ENCODE results near the gene FUNDC2.

DNA sequence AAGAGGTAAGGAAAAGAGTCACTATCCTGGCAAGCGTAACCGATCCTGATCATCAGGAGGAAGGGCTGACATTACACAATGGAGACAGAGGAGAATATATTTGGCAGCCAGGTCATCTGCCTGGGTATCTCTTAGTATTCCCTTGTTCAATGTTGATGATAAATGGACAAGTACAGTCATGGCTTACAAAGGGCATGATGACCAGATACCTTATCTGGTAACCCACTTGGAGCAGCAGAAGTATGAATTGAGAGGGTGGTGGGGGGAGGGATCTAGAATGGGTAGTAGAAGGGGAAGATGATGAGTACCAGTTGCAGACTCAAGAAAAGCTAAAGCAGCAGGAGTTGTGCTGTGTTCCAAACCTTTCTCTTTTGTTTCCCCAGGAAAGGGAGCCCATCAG, 21.5 kb upstream of the FUNDC2 start:
- TF ChIP-seq, protein P1, sequence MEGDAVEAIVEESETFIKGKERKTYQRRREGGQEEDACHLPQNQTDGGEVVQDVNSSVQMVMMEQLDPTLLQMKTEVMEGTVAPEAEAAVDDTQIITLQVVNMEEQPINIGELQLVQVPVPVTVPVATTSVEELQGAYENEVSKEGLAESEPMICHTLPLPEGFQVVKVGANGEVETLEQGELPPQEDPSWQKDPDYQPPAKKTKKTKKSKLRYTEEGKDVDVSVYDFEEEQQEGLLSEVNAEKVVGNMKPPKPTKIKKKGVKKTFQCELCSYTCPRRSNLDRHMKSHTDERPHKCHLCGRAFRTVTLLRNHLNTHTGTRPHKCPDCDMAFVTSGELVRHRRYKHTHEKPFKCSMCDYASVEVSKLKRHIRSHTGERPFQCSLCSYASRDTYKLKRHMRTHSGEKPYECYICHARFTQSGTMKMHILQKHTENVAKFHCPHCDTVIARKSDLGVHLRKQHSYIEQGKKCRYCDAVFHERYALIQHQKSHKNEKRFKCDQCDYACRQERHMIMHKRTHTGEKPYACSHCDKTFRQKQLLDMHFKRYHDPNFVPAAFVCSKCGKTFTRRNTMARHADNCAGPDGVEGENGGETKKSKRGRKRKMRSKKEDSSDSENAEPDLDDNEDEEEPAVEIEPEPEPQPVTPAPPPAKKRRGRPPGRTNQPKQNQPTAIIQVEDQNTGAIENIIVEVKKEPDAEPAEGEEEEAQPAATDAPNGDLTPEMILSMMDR (IDR thresholded peaks at IDR 0.05) = no peak
- no peak for TF ChIP-seq POLR2A (IDR thresholded peaks at IDR 0.05; ENCODE audit: low read depth)
